GDM1 (cell line): ENCODE data around the gene HRH1.
A peak's percentile ranks its signal among the peaks of the same experiment; 100 is the strongest.
"Not testable (repeated sequence)": the region's sequence is repeated elsewhere in the genome, so short reads cannot be mapped to it uniquely, and the experiment has no call there.

Experiments used
- DNase-seq: peaks from one replicate; lab custom pipeline; 2025; lab: John Stamatoyannopoulos, UW

HRH1 gene

DNA sequence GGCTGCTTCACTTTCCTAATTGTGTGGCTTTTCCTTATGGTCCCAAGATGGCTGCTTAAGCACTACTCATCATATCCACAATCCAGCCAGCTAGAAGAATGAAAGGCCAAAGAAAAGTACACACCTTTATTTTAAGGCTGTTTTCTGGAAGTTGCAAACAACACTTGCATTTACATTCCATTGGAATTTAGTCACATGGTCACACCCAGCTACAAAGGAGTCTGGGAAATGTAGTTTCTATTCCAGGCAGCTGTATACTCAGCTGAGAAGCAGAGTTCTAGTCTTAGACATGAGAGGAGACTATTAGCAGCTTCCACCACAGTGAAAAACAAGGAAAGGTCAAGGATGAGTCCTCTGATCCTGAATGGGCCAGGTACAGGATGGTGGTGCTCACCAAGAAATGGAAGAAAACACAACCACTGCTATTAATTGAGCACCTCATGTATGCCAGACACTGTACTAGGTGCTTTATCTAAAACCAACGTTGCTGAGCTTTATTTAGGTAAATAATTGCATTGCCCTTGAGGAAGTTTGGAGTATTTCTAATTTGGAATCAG lies 89.9 kb downstream of the HRH1 start:
- DNase-seq, result no peak

DNA sequence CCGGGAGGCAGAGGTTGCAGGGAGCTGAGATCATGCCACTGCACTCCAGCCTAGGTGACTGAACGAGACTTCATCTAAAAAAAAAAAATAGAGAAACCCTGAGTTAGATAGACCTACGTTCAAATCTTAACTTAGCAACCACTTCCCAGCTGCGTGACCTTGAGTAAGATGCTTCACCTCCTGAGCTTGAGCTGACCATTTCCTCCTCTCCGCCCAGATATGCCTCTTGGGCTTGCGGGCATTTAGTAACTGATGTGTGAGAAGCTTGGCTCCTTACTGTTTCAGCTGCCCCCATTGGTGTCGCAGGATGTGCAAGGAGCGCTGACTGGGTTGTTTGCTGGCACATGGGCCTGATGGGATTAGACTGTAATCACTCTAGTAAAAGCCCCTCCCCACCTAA lies 91.0 kb downstream of the HRH1 start:
- no peak for DNase-seq

DNA sequence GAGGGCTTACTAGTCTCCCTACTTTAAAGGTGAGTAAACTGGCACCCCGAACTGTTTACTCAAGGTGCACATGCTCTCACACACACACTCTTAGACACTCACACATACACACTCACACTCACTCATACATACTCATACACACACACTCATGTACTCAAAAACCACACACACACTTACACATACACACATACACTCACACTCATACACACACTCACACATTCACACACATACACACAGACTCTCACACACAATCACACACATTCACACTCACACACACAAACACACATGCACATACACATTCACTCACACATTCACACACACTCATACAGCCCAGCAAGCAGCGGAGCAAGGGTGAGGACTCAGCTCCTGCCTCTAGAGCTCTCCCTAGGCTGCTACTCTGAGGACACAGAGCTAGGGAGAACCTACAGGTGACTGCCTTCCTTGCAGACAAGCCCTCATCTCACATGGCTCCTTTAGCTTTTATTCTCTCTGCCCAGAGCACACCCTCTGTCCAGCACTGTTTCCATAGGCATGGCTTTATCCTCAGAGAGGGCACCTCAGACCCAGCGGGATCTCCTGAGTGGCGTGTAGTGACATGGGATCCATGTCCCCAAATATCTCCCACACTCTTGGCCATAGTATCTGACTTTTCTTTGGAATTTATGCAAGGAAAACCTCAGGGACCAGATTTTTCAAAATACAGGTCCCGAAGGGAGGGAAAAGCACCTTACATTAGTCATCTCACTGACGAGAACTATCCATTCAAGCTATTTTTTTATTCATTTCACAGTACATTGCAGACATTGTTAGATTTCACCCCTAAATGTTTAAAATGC lies 91.8 kb downstream of the HRH1 start:
- no peak for DNase-seq

DNA sequence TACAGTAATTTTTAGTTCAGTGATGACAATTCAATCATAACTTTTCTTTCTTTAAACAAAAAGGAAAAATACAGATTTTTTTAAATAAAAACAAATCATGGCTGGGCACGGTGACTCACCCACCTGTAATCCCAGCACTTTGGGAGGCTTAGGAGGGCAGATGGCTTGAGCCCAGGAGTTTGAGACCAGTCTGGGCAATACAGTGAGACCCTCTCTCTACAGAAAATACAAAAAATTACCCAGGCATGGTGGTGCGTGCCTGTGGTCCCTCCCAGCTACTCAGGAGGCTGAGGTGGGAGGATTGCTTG lies 92.3 kb downstream of the HRH1 start:
- no peak for DNase-seq

DNA sequence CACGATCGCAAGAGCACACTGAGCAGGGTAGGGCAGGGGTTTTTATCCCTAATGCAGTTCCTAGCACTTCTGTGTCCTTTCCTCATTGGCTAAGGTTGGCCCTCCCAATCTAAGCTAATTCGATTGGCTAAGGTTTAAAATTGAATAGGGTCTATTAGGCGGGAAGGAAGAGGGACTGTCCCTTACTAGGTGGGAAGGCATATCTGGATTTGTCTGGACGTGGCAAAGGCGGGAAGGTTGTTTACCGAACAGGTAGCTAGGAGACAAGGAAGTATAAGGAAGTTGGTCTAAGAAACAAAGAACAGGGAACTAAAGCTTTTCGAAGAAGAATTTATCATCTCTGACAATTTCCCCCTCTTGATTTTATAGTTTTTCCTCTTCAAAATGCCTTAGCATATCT lies 93.1 kb downstream of the HRH1 start:
- no peak for DNase-seq

DNA sequence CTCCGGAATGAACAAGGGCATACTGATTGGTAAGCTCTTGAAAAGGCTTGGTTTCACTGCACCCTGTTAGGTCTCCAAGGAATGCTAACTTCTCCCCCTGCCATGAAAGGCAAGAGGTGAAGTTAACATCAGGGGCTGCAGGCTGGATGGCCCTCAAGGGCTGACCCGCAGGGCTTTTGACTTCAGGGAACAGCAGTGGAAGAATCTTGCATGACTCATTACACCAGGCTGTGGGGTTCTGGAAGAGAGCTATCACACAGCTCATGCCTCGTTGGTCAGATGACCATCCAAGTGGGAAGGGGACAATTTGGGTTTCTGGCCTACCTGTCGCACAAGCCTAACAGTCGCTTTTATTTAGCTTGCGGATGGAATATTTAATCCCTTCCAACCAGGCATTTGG lies 94.3 kb downstream of the HRH1 start:
- no peak for DNase-seq

DNA sequence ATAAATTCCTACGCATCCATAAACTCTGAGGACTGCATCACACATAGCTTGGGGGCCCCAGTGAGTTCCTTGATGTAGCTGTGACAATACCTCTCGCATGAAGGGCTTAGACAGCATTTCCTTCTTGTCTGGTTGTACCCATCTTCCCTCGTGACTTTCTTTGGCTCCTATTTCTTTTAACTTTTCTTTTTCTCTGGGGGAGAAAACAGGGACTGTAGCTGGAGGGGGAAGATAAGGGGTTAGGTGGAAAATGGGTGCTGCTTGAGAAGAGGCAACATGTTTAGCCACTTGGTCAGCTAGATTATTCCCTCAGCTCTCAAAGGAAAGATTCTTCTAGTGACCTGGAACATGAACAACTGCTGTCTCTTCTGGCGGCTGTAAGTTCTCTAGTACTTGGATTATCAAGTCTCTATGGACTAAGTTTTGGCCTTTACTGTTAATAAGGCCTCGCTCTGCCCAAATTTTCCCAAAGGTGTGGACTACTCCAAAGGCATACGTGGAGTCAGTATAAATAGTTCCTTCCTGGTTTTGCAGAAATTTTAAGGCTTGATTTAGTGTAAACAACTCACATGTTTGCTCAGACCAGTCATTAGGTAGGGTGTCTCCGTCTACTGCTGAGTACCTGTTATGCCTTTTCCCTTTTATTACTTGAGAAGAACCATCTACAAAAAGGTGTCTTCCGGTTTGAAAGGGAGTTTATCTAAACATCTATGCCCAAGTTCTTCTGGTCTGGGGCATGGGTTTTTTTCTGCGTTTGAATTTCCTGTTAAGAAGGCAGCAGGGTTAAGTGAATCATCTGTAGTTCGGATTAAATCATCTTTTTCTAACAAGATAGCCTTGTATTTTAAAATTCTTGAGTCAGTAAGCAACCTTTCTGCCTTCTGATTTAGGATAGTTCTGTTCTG lies 96.9 kb downstream of the HRH1 start:
- DNase-seq, result no peak

DNA sequence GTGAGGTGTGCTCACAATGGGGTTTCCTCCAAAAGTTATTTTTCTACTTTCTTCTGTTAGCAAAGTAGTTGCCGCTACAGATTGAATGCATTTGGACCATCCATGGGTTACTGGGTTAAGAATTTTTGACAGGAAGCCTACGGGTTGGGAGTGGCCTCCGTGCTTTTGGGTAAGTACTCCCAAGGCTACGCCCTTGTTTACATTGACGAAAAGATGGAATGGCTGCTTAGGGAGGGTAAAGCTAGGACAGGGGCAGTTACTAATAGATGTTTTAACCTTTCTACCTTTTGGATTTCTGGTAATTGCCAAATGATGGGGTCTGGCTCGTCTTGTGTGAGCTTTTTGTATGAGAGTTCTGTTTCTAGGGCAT lies 97.5 kb downstream of the HRH1 start:
- DNase-seq, result no peak

DNA sequence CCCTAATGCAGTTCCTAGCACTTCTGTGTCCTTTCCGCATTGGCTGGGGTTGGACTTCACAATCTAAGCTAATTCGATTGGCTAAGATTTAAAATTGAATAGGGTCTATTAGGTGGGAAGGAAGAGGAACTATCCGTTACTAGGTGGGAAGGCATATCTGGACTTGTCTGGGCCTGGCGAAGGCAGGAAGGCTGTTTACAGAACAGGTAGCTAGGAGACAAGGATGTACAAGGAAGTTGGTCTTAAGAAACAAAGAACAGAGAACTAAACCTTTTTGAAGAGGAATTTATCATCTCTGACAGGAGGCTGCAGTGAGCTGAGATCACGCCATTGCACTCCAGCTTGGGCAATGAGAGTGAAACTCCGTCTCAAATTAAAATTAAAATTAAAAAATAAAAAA lies 100.6 kb downstream of the HRH1 start:
- DNase-seq, result no peak

DNA sequence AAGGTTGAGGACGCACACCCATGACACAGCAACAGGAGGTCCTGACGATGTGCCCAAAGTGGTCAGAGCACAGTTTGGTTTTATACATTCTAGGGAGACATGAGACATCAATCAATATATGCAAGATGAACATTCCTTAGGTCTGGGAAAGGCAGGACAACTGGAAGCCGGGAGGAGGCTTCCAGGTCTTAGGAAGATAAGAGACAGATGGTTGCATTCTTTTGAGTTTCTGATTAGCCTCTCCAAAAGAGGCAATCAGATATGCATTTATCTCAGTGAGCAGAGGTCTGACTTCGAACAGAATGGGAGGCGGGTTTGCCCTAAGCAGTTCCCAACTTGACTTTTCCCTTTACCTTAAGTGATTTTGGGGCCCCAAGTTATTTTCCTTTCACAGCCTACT lies 101.2 kb downstream of the HRH1 start:
- DNase-seq, result not testable (repeated sequence)

DNA sequence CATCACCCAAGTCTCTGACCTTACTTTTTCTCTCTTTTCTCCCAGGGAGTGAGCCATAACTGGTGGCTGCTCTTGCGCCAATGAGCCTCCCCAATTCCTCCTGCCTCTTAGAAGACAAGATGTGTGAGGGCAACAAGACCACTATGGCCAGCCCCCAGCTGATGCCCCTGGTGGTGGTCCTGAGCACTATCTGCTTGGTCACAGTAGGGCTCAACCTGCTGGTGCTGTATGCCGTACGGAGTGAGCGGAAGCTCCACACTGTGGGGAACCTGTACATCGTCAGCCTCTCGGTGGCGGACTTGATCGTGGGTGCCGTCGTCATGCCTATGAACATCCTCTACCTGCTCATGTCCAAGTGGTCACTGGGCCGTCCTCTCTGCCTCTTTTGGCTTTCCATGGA lies 104.7 kb downstream of the HRH1 start:
- no peak for DNase-seq

DNA sequence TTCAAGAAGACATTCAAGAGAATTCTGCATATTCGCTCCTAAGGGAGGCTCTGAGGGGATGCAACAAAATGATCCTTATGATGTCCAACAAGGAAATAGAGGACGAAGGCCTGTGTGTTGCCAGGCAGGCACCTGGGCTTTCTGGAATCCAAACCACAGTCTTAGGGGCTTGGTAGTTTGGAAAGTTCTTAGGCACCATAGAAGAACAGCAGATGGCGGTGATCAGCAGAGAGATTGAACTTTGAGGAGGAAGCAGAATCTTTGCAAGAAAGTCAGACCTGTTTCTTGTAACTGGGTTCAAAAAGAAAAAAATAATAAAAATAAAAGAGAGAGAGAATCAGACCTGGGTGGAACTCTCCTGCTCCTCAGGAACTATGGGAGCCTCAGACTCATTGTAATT lies 106.2 kb downstream of the HRH1 start:
- no peak for DNase-seq

DNA sequence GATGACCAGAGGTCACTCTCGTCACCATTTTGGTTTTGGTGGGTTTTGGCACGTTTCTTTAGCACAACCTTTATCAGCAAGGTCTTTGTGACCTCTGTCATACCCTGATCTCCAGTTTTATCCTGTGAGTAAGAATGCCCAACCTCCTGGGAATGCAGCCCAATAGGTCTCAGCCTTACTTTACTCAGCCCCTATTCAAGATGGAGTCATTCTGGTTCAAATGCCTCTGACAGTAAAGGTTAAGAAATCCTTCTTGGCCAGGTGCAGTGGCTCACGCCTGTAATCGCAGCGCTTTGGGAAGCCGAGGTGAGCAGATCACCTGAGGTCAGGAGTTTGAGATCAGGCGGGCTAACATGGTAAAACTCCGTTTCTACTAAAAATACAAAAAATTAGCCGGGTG lies 114.7 kb downstream of the HRH1 start:
- no peak for DNase-seq

DNA sequence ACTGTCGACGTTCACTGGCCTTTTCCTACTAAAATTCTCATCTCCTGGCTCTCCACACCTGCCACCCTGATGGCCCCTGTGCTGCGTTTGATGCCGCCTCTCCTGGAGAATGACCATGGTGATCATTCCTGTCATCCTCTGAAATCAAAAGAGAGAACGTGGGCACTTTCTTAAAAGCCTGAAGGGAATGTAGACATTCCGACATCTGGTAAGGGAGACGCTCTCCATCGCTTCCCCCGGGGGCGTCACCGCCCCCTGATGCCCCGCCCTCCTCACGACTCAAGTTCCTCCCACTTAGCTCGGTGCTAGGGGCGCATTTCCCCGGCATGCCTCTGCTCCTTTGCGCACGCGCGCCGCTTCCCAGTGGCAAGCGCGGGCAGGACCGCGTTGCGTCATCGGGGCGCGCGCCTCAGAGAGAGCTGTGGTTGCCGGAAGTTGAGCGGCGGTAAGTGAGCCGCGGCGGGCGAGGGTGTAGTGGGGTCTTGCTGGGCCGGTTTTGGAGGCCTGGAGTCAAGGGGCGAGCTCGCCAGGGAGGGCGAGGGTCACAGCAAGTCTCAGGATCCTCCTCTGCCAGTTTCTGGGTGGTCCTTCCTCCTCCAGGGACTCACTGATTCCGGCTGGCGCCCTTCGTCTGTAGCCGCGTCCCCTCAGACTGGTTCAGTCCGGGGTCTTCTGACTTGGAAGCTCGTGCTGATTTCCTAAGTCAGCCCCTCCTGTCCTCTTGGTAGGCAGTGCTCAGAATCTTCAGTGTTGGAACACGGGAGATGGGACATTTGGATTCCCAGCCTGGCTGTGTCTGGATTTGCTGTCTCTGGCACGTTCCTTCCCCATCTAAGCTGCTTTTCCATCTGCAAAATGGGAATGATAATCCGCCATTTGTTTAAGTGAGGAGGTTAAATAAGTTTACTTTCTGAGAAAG lies 118.0 kb downstream of the HRH1 start, which contains the start of gene ATG7:
Gene ATG7 (plus strand): TSS at position 412 of the 919 bp plus-strand sequence. CDS start 26,299 bp downstream, outside the sequence.
- DNase-seq, result peak; percentile 95

DNA sequence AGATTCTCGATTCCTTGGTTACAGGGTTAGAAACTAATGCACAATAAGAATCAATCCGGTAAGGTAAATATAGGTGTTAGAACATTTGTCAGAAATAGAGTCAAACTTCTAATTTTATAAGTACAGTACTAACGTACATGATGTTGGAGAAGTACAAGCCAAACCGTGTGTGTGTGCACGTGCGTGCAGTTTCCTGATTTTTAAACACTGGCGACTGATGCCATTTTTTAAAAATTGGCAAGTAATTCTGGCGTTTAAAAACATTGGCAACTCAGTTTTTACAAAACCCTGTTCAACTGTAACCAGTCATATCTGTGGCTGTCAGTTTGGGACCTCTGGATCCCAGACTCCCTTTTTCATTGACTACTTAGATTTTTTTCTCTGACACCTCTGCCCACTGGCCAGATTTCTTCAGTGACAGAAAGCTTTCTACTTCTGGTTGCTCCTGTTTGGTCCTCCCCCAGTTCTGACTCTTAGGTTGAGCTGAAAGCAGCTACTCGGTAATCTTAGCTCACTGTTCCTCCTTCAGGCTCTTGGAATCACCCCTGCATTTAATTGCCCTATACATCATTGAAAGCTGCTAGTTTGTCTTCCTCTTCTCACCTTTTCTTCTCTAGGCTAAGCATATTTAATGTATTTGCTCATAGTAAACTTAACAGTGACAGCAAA lies 118.7 kb downstream of the HRH1 start:
- no peak for DNase-seq

DNA sequence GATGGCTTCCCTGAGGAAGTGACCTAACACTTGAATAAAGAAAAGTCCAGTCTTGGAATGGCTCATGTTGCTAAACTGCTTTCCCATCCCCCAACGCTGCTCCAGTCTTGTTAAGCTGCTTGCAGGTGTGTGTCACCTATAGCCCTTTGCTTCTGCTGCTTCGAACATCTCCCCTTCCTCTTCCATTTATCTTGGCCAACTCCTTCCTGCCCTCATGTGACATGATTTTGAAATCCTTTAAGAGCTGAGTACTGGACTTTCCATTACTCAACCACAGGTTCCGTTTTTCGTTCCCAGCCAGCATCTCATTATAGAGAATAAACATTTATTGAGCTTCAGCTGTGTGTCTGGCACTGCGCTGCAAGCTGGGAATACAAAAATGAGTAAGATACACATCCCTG lies 119.6 kb downstream of the HRH1 start:
- DNase-seq, result no peak

DNA sequence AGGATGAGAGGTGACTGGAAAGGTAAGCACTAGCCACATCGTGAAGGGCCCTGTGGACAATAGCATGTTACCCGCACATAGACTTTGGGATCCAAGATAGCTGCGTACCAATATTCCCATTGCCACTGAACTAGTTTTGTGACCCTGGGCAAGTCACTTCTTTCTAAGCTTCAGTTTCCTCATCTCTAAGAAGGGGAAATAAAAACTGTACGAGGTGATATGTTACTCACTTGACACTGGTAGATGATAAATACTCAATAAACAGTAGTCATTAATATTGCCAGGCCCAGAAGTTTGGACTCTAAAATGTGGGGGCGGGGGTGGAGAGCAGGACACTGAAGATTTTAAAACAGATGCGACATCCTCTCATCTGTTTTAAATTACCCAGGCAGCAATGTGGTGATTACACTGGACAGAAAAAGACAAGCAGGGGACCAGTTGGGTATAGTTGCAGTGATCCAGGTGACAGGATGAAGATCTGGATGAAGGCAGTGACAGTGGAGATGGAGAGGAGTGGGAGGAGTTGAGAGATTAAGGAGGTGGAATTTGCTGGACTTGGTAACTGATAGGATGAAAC lies 120.4 kb downstream of the HRH1 start:
- no peak for DNase-seq

DNA sequence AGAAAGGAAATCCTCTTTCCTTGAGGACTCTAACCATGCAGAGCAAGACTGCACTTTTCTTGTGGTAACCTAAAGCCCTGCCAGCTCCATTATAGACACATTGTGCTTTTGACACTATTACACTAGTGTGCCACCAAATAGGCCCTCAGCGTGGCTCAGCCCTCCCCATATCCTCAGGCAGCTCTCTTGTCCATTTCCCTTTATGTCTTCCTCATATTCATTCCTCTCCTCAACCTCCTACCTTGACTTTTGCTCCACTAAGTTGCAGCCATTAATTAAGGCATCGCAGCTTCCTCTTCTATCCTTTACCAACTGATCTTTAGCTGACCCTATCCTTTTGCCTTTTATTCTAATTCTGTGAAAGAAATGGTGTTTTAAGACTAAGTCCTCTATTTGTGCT lies 121.6 kb downstream of the HRH1 start:
- DNase-seq, result no peak

DNA sequence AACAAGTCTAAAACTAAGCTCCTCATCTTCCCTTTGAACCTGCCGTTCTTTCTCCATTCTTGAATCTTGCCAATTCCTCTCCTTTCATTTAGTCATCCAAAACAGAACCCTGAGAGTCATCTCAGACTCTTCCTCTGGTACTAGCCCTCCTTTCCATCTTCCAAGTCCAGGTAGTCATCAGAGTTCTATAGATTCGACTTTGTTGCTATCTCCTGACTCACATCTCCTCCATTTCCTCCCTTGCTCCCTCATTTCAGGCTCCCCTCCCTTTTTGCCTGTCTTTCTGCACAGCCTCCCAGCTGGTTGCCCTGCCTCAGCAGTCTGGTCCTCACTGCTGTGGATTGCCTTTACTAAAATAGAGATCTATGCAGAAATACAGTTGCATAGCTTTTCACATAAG lies 122.6 kb downstream of the HRH1 start:
- DNase-seq, result no peak

DNA sequence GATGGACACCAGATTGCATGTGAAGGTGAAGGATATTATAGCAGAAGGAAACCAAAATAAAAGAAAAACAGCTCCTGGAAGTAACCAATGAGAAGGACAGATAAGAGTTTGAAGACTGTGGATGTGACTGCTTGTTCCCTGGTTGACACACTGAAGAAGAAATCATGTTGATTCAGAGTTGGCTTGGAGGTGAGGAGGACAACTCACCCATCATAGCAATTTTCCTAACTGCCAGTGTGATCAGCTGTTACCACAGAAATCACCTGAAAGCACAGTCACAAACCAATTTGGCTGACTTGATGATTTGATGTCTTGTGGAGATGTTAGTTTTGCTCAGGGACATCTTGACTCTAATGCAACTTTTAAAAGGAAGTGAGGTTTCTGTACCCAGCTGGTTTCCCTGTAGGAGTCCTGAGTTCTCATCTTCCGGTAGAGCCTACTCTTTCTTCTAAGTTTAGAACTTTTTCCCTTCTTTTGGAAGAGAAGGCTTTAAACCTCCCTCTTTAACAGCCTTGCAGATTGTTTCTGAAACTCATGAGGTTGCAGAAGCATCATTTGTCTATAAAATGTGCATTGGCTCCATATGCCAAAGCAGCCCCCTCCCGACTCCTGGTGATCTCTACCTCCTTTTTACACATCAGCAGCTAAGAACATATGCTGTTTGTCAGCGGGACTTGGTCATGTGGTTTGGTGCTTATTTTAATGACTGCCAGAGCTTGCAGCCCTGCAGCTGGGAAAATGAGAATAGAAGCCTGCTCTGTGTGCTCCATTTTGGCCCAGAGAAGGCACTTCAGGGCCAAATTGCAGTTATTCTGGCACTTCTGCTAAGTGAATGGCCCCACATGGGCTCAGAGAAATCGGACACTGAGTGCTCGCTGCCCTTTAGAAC lies 128.2 kb downstream of the HRH1 start:
- DNase-seq, result no peak
